ENCODE measurements around the gene SPN. TPM values are rescaled to one million over a fixed set of nuclear protein-coding genes. Genes with fewer than 3 reads are reported as not detected.

The SPN gene
- total RNA-seq, 1 experiment from 2014 or later: not detected

DNA sequence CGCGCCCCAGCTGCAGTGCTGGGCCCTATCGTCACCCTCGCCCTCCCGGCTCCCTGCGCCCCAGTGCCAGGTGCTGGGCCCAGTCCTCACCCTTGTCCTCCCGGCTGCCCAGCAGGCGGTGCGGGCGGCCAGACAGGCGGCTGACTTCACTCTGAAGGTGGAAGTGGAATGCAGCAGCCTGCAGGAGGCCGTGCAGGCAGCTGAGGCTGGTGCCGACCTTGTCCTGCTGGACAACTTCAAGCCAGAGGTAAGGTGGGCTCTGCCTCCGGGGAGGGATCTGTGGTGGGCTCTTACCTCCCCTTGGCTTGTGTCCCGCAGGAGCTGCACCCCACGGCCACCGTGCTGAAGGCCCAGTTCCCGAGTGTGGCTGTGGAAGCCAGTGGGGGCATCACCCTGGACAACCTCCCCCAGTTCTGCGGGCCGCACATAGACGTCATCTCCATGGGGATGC, 33.9 kb downstream of the SPN start:
- Histone ChIP-seq H3K27me3 (ENCODE audit: low read length) (no peaks in the 10 kb centered on the region), H3K9me3 (ENCODE audit: low read length) (no peaks in the 10 kb centered on the region), H3K4me1 (ENCODE audit: insufficient read depth, low read length) (no peaks in the 10 kb centered on the region), H3K36me3 (ENCODE audit: low read depth, low read length) (no peaks in the 10 kb centered on the region), H2AFZ (ENCODE audit: low read length) (no peak overlapping the region), H3K4me2 (ENCODE audit: low read length) (no peak overlapping the region), H3K27ac (ENCODE audit: low read length) (no peak overlapping the region), H3K9ac (ENCODE audit: low read length) (no peak overlapping the region), H3K9me2 (replicated peaks; ENCODE audit: low read length) (no peaks in the 10 kb centered on the region), H3K79me2 (ENCODE audit: low read length) (no peaks in the 10 kb centered on the region), H3F3A (ENCODE audit: low read length, unreplicated experiment) (no peaks in the 10 kb centered on the region), H3K4me3 (ENCODE audit: low read length) (no peak overlapping the region), H4K20me1 (ENCODE audit: low read length) (no peaks in the 10 kb centered on the region)
- TF ChIP-seq, protein P1, sequence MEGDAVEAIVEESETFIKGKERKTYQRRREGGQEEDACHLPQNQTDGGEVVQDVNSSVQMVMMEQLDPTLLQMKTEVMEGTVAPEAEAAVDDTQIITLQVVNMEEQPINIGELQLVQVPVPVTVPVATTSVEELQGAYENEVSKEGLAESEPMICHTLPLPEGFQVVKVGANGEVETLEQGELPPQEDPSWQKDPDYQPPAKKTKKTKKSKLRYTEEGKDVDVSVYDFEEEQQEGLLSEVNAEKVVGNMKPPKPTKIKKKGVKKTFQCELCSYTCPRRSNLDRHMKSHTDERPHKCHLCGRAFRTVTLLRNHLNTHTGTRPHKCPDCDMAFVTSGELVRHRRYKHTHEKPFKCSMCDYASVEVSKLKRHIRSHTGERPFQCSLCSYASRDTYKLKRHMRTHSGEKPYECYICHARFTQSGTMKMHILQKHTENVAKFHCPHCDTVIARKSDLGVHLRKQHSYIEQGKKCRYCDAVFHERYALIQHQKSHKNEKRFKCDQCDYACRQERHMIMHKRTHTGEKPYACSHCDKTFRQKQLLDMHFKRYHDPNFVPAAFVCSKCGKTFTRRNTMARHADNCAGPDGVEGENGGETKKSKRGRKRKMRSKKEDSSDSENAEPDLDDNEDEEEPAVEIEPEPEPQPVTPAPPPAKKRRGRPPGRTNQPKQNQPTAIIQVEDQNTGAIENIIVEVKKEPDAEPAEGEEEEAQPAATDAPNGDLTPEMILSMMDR (conservative IDR thresholded peaks at IDR 0.05; ENCODE audit: low read depth, low read length): no peak
- TF ChIP-seq EZH2 (IDR thresholded peaks at IDR 0.05; ENCODE audit: low read length, unreplicated experiment) (no peak), EZH2phosphoT487 (IDR thresholded peaks at IDR 0.05; ENCODE audit: borderline replicate concordance, low read length) (no peak)
- intact Hi-C loops (cut with micrococcal nuclease): no loop called here
- CTCF ChIA-PET: no interaction called here
- POLR2A ChIA-PET (ENCODE audit: unreplicated experiment): no interaction called here
- no TSS peak for BruUV-seq (replicated peaks)
- DNase-seq (no peak), ATAC-seq (no peak)

DNA sequence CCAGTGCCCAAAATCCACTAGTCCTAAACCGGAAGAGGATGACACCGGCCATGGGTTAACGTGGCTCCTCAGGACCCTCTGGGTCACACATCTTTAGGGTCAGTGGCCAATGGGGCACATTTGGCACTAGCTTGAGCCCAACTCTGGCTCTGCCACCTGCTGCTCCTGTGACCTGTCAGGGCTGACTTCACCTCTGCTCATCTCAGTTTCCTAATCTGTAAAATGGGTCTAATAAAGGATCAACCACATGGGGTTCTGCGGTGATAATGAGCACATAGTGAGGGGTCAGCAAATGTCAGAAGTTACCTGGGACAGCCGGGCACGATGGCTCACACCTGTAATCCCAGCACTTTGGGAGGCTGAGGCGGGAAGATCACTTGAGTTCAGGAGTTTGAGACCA, 34.3 kb downstream of the SPN start:
- TF ChIP-seq, protein P1 (conservative IDR thresholded peaks at IDR 0.05; ENCODE audit: low read depth, low read length): no peak
- DNase-seq (no peak), ATAC-seq (no peak)
- no peak overlapping the region for H3K27ac ChIP-seq (ENCODE audit: low read length)
- H3K27me3 ChIP-seq (ENCODE audit: low read length): no peaks in the 10 kb centered on the region
- intact Hi-C loops (cut with micrococcal nuclease): no loop called here
- H4K20me1 ChIP-seq (ENCODE audit: low read length): no peaks in the 10 kb centered on the region
- no peaks in the 10 kb centered on the region for H3K79me2 ChIP-seq (ENCODE audit: low read length)
- H3F3A ChIP-seq (ENCODE audit: low read length, unreplicated experiment): no peaks in the 10 kb centered on the region
- no peaks in the 10 kb centered on the region for H3K9me2 ChIP-seq (replicated peaks; ENCODE audit: low read length)
- no peak overlapping the region for H2AFZ ChIP-seq (ENCODE audit: low read length)
- H3K4me2 ChIP-seq (ENCODE audit: low read length): no peak overlapping the region
- no peak overlapping the region for H3K9ac ChIP-seq (ENCODE audit: low read length)
- BruUV-seq (replicated peaks): no TSS peak
- no peaks in the 10 kb centered on the region for H3K9me3 ChIP-seq (ENCODE audit: low read length)
- no peaks in the 10 kb centered on the region for H3K36me3 ChIP-seq (ENCODE audit: low read depth, low read length)
- no peaks in the 10 kb centered on the region for H3K4me1 ChIP-seq (ENCODE audit: insufficient read depth, low read length)
- CTCF ChIA-PET: no interaction called here
- H3K4me3 ChIP-seq (ENCODE audit: low read length): no peak overlapping the region
- POLR2A ChIA-PET (ENCODE audit: unreplicated experiment): no interaction called here

DNA sequence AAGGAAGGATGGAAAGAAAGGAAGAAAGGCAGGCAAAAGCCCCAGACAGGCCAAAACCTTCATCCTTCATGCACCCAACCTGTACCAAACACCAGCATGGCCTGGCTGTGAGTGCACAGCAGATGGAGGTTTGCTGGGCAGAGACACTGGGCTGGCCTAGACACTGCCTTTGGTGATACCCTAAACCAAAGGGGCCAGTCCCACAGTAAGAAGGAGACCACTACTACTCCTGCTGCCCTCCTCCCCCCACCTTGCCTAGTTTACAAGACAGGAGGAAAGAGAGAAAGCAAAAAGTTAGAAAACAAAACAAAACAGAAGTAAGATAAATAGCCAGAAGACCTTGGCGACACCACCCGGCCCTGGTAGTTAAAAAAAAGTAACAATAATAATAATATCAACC, 35.0 kb downstream of the SPN start:
- Histone ChIP-seq H3K27ac (ENCODE audit: low read length) (no peak overlapping the region), H3F3A (ENCODE audit: low read length, unreplicated experiment) (no peaks in the 10 kb centered on the region), H3K79me2 (ENCODE audit: low read length) (no peaks in the 10 kb centered on the region), H3K36me3 (ENCODE audit: low read depth, low read length) (no peaks in the 10 kb centered on the region), H3K4me3 (ENCODE audit: low read length) (no peak overlapping the region), H3K4me1 (ENCODE audit: insufficient read depth, low read length) (no peaks in the 10 kb centered on the region), H2AFZ (ENCODE audit: low read length) (no peak overlapping the region), H3K9me2 (replicated peaks; ENCODE audit: low read length) (no peaks in the 10 kb centered on the region), H3K4me2 (ENCODE audit: low read length) (no peak overlapping the region), H3K9ac (ENCODE audit: low read length) (no peak overlapping the region), H3K27me3 (ENCODE audit: low read length) (no peaks in the 10 kb centered on the region), H4K20me1 (ENCODE audit: low read length) (no peaks in the 10 kb centered on the region), H3K9me3 (ENCODE audit: low read length) (no peaks in the 10 kb centered on the region)
- no peak for DNase-seq
- ChIA-PET CTCF (interaction anchor here (0.6 kb wide), 1 partner anchor 24 kb away, joined by 3 read pairs; no protein-coding TSS in a partner anchor), POLR2A (ENCODE audit: unreplicated experiment) (no interaction called here)
- no TSS peak for BruUV-seq (replicated peaks)
- ATAC-seq: no peak
- intact Hi-C loops (cut with micrococcal nuclease): no loop called here
- TF ChIP-seq, protein P1 (conservative IDR thresholded peaks at IDR 0.05; ENCODE audit: low read depth, low read length): no peak
- TF ChIP-seq EZH2 (IDR thresholded peaks at IDR 0.05; ENCODE audit: low read length, unreplicated experiment) (no peak), EZH2phosphoT487 (IDR thresholded peaks at IDR 0.05; ENCODE audit: borderline replicate concordance, low read length) (no peak)
